WTC11 (cell line): ENCODE results near the gene AGL. TPM values are rescaled to one million over a fixed set of nuclear protein-coding genes. Genes with fewer than 3 reads are reported as not detected.
A peak's percentile ranks its signal among the peaks of the same experiment; 100 is the strongest.

Experiments used
- IRF2 ChIP-seq: sonication (generic); formaldehyde crosslinking; IDR thresholded peaks from 2 replicates; pipeline ENCODE4 v1.8.0; 2022; ENCODE audit warnings: low read depth, missing genetic modification reagents, borderline replicate concordance
- JAZF1 ChIP-seq: fragments of 250-450 bp; sonication (Bioruptor Pico); IDR thresholded peaks from 2 replicates; pipeline ENCODE4 v1.9.0; 2021; ENCODE audit warnings: moderate library complexity, mild to moderate bottlenecking, inconsistent platforms
- JUN ChIP-seq: sonication (generic); formaldehyde crosslinking; IDR thresholded peaks from 2 replicates; pipeline ENCODE4 v1.8.0; 2023; ENCODE audit warnings: mild to moderate bottlenecking, missing genetic modification reagents
- MXD4 ChIP-seq: fragments of 250-450 bp; sonication (Bioruptor Pico); IDR thresholded peaks from 2 replicates; pipeline ENCODE4 v1.8.0; 2021; ENCODE audit warnings: mild to moderate bottlenecking, moderate library complexity, borderline replicate concordance
- SMAD4 ChIP-seq: sonication (generic); formaldehyde crosslinking; IDR thresholded peaks from 2 replicates; pipeline ENCODE4 v1.8.0; 2022; ENCODE audit warnings: mild to moderate bottlenecking, missing genetic modification reagents
- ZNF138 ChIP-seq: sonication (generic); formaldehyde crosslinking; conservative IDR thresholded peaks from 2 replicates; pipeline ENCODE4 v1.8.1; 2022; ENCODE audit warnings: mild to moderate bottlenecking, moderate library complexity, missing genetic modification reagents
- ZNF317 ChIP-seq: sonication (generic); formaldehyde crosslinking; IDR thresholded peaks from 2 replicates; pipeline ENCODE4 v1.8.1; 2023; ENCODE audit warnings: low read depth, mild to moderate bottlenecking, moderate library complexity, missing genetic modification reagents, borderline replicate concordance
- total RNA-seq: library from RNA; stranded (reverse); gene quantifications from 3 replicates; pipeline ENCODE4 v1.2.3, GENCODE V29; 2021
- TF ChIP-seq, protein P1 (sequence below): sonication (generic); formaldehyde crosslinking; IDR thresholded peaks from 2 replicates; pipeline ENCODE4 v1.8.1; 2023; ENCODE audit warnings: mild to moderate bottlenecking, missing genetic modification reagents, borderline replicate concordance
- TF ChIP-seq, protein P2 (sequence below): sonication (generic); formaldehyde crosslinking; IDR thresholded peaks from 2 replicates; pipeline ENCODE4 v1.8.1; 2023; ENCODE audit warnings: mild to moderate bottlenecking, missing genetic modification reagents
- TF ChIP-seq, protein P3 (sequence below): sonication (generic); formaldehyde crosslinking; IDR thresholded peaks from 2 replicates; pipeline ENCODE4 v1.8.0; 2022; ENCODE audit warnings: mild to moderate bottlenecking, missing genetic modification reagents
- TF ChIP-seq, protein P4 (sequence below): sonication (generic); formaldehyde crosslinking; IDR thresholded peaks from 2 replicates; pipeline ENCODE4 v1.8.1; 2022; ENCODE audit warnings: missing genetic modification reagents, borderline replicate concordance
- TF ChIP-seq, protein P5 (sequence below): sonication (generic); formaldehyde crosslinking; IDR thresholded peaks from 2 replicates; pipeline ENCODE4 v1.8.1; 2023; ENCODE audit warnings: mild to moderate bottlenecking, missing genetic modification reagents, moderate library complexity
- TF ChIP-seq, protein P6 (sequence below): fragments of 250-450 bp; sonication (Bioruptor Pico); IDR thresholded peaks from 2 replicates; pipeline ENCODE4 v1.8.0; 2021; ENCODE audit warnings: mild to moderate bottlenecking
- TF ChIP-seq, protein P7 (sequence below): sonication (generic); formaldehyde crosslinking; IDR thresholded peaks from 2 replicates; pipeline ENCODE4 v1.8.1; 2022; ENCODE audit warnings: low read depth, mild to moderate bottlenecking, moderate library complexity, missing genetic modification reagents, borderline replicate concordance
- TF ChIP-seq, protein P8 (sequence below): sonication (generic); formaldehyde crosslinking; IDR thresholded peaks from 2 replicates; pipeline ENCODE4 v1.8.0; 2022; ENCODE audit warnings: mild to moderate bottlenecking, missing genetic modification reagents
- TF ChIP-seq, protein P9 (sequence below): sonication (generic); formaldehyde crosslinking; IDR thresholded peaks from 2 replicates; pipeline ENCODE4 v1.8.0; 2022; ENCODE audit warnings: mild to moderate bottlenecking, missing genetic modification reagents
- TF ChIP-seq, protein P10 (sequence below): fragments of 250-450 bp; sonication (Bioruptor Pico); IDR thresholded peaks from 2 replicates; pipeline ENCODE4 v1.9.0; 2021; ENCODE audit warnings: mild to moderate bottlenecking, borderline replicate concordance

Gene AGL
- total RNA-seq, 1 experiment from 2014 or later: 22.5 TPM

DNA sequence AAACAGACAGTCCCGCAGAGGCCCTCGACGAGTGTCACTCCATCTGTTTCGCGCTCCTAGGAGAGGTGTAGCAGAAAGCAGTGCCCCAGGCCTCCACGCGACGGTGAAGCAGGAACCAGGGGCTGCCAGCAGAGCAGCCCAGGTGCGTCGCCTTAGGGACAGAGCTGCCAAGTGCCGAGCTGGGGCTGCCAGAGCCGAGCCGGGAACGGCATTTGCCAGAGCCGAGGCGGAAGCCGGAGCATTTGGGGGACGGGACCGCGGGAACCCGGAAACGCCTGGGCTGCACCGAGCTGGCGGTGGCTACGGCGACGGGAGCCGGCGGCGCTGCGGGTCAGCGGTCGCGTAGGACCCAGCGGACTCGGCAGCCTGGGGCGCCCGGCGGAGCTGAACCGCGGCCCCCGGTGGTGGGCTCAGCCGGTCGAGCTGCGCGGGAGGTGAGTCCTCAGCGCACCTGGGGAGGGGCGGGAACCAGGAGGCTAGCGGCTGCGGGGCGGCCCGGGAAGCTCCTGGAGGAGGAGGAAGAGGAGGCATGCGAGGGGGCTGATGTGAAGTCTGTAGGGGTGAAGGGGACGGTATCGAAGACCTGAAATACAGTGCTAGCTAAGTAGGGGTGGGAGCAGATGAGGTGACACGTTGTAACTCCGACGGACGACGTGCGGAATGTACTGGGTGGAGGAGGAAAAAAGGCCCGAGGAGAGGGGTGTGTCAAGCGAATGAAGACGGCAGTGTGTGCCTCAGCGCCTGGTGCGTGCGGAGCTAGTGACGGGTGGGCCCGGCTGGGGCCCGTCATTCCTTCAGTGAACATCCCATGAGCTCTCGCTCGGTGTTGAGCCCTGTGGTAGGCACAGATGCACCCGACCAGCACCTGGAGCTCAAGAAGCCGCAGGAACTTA is 119.8 kb downstream of the AGL start, which contains the start of gene SLC35A3 (continued):
- TF ChIP-seq, protein P1, sequence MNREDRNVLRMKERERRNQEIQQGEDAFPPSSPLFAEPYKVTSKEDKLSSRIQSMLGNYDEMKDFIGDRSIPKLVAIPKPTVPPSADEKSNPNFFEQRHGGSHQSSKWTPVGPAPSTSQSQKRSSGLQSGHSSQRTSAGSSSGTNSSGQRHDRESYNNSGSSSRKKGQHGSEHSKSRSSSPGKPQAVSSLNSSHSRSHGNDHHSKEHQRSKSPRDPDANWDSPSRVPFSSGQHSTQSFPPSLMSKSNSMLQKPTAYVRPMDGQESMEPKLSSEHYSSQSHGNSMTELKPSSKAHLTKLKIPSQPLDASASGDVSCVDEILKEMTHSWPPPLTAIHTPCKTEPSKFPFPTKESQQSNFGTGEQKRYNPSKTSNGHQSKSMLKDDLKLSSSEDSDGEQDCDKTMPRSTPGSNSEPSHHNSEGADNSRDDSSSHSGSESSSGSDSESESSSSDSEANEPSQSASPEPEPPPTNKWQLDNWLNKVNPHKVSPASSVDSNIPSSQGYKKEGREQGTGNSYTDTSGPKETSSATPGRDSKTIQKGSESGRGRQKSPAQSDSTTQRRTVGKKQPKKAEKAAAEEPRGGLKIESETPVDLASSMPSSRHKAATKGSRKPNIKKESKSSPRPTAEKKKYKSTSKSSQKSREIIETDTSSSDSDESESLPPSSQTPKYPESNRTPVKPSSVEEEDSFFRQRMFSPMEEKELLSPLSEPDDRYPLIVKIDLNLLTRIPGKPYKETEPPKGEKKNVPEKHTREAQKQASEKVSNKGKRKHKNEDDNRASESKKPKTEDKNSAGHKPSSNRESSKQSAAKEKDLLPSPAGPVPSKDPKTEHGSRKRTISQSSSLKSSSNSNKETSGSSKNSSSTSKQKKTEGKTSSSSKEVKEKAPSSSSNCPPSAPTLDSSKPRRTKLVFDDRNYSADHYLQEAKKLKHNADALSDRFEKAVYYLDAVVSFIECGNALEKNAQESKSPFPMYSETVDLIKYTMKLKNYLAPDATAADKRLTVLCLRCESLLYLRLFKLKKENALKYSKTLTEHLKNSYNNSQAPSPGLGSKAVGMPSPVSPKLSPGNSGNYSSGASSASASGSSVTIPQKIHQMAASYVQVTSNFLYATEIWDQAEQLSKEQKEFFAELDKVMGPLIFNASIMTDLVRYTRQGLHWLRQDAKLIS: no peak
- no peak for TF ChIP-seq SMAD4
- TF ChIP-seq, protein P2, sequence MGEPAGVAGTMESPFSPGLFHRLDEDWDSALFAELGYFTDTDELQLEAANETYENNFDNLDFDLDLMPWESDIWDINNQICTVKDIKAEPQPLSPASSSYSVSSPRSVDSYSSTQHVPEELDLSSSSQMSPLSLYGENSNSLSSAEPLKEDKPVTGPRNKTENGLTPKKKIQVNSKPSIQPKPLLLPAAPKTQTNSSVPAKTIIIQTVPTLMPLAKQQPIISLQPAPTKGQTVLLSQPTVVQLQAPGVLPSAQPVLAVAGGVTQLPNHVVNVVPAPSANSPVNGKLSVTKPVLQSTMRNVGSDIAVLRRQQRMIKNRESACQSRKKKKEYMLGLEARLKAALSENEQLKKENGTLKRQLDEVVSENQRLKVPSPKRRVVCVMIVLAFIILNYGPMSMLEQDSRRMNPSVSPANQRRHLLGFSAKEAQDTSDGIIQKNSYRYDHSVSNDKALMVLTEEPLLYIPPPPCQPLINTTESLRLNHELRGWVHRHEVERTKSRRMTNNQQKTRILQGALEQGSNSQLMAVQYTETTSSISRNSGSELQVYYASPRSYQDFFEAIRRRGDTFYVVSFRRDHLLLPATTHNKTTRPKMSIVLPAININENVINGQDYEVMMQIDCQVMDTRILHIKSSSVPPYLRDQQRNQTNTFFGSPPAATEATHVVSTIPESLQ: no peak
- TF ChIP-seq ZNF138 (CRISPR knock-in tag): peak; percentile 94; the same call in 1 of the 2 replicates
- no peak for TF ChIP-seq JAZF1
- TF ChIP-seq IRF2: 0 out of 2 replicates have a peak, but pooled peaks have one; percentile 36
- no peak for TF ChIP-seq MXD4 (CRISPR knock-in tag)
- TF ChIP-seq, protein P3, sequence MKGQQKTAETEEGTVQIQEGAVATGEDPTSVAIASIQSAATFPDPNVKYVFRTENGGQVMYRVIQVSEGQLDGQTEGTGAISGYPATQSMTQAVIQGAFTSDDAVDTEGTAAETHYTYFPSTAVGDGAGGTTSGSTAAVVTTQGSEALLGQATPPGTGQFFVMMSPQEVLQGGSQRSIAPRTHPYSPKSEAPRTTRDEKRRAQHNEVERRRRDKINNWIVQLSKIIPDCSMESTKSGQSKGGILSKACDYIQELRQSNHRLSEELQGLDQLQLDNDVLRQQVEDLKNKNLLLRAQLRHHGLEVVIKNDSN (CRISPR knock-in tag): peak; percentile 65; the same call in 1 of the 2 replicates
- TF ChIP-seq, protein P4, sequence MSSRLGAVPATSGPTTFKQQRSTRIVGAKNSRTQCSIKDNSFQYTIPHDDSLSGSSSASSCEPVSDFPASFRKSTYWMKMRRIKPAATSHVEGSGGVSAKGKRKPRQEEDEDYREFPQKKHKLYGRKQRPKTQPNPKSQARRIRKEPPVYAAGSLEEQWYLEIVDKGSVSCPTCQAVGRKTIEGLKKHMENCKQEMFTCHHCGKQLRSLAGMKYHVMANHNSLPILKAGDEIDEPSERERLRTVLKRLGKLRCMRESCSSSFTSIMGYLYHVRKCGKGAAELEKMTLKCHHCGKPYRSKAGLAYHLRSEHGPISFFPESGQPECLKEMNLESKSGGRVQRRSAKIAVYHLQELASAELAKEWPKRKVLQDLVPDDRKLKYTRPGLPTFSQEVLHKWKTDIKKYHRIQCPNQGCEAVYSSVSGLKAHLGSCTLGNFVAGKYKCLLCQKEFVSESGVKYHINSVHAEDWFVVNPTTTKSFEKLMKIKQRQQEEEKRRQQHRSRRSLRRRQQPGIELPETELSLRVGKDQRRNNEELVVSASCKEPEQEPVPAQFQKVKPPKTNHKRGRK: no peak
- TF ChIP-seq, protein P5, sequence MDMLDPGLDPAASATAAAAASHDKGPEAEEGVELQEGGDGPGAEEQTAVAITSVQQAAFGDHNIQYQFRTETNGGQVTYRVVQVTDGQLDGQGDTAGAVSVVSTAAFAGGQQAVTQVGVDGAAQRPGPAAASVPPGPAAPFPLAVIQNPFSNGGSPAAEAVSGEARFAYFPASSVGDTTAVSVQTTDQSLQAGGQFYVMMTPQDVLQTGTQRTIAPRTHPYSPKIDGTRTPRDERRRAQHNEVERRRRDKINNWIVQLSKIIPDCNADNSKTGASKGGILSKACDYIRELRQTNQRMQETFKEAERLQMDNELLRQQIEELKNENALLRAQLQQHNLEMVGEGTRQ (CRISPR knock-in tag): peak; percentile 52; the same call in 1 of the 2 replicates
- TF ChIP-seq, protein P6, sequence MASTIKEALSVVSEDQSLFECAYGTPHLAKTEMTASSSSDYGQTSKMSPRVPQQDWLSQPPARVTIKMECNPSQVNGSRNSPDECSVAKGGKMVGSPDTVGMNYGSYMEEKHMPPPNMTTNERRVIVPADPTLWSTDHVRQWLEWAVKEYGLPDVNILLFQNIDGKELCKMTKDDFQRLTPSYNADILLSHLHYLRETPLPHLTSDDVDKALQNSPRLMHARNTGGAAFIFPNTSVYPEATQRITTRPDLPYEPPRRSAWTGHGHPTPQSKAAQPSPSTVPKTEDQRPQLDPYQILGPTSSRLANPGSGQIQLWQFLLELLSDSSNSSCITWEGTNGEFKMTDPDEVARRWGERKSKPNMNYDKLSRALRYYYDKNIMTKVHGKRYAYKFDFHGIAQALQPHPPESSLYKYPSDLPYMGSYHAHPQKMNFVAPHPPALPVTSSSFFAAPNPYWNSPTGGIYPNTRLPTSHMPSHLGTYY (CRISPR knock-in tag): no peak
- TF ChIP-seq JUN: peak; percentile 51; the same call in 1 of the 2 replicates
- TF ChIP-seq, protein P7, sequence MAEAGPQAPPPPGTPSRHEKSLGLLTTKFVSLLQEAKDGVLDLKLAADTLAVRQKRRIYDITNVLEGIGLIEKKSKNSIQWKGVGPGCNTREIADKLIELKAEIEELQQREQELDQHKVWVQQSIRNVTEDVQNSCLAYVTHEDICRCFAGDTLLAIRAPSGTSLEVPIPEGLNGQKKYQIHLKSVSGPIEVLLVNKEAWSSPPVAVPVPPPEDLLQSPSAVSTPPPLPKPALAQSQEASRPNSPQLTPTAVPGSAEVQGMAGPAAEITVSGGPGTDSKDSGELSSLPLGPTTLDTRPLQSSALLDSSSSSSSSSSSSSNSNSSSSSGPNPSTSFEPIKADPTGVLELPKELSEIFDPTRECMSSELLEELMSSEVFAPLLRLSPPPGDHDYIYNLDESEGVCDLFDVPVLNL (CRISPR knock-in tag): peak; percentile 90; the same call in 1 of the 2 replicates
- TF ChIP-seq, protein P8, sequence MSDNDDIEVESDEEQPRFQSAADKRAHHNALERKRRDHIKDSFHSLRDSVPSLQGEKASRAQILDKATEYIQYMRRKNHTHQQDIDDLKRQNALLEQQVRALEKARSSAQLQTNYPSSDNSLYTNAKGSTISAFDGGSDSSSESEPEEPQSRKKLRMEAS: peak; percentile 93
- TF ChIP-seq, protein P9, sequence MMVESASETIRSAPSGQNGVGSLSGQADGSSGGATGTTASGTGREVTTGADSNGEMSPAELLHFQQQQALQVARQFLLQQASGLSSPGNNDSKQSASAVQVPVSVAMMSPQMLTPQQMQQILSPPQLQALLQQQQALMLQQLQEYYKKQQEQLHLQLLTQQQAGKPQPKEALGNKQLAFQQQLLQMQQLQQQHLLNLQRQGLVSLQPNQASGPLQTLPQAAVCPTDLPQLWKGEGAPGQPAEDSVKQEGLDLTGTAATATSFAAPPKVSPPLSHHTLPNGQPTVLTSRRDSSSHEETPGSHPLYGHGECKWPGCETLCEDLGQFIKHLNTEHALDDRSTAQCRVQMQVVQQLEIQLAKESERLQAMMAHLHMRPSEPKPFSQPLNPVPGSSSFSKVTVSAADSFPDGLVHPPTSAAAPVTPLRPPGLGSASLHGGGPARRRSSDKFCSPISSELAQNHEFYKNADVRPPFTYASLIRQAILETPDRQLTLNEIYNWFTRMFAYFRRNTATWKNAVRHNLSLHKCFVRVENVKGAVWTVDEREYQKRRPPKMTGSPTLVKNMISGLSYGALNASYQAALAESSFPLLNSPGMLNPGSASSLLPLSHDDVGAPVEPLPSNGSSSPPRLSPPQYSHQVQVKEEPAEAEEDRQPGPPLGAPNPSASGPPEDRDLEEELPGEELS (CRISPR knock-in tag): peak; percentile 91
- peak; percentile 57; the same call in 1 of the 2 replicates for TF ChIP-seq ZNF317
- TF ChIP-seq, protein P10, sequence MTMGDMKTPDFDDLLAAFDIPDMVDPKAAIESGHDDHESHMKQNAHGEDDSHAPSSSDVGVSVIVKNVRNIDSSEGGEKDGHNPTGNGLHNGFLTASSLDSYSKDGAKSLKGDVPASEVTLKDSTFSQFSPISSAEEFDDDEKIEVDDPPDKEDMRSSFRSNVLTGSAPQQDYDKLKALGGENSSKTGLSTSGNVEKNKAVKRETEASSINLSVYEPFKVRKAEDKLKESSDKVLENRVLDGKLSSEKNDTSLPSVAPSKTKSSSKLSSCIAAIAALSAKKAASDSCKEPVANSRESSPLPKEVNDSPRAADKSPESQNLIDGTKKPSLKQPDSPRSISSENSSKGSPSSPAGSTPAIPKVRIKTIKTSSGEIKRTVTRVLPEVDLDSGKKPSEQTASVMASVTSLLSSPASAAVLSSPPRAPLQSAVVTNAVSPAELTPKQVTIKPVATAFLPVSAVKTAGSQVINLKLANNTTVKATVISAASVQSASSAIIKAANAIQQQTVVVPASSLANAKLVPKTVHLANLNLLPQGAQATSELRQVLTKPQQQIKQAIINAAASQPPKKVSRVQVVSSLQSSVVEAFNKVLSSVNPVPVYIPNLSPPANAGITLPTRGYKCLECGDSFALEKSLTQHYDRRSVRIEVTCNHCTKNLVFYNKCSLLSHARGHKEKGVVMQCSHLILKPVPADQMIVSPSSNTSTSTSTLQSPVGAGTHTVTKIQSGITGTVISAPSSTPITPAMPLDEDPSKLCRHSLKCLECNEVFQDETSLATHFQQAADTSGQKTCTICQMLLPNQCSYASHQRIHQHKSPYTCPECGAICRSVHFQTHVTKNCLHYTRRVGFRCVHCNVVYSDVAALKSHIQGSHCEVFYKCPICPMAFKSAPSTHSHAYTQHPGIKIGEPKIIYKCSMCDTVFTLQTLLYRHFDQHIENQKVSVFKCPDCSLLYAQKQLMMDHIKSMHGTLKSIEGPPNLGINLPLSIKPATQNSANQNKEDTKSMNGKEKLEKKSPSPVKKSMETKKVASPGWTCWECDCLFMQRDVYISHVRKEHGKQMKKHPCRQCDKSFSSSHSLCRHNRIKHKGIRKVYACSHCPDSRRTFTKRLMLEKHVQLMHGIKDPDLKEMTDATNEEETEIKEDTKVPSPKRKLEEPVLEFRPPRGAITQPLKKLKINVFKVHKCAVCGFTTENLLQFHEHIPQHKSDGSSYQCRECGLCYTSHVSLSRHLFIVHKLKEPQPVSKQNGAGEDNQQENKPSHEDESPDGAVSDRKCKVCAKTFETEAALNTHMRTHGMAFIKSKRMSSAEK (CRISPR knock-in tag): no peak
